BE2C (cell line): ENCODE measurements around the gene LRRFIP1.

ENCODE experiments used
- DNase-seq: peaks from one replicate; pipeline ENCODE4 v3.0.0-alpha.2; 2020
- H3K27me3 ChIP-seq: fragments of 250-450 bp; sonication (Bioruptor Pico); 2 replicates; pipeline ENCODE4 v1.5.1; 2020; ENCODE audit warnings: mild to moderate bottlenecking
- H3K36me3 ChIP-seq: fragments of 250-450 bp; sonication (Bioruptor Pico); 2 replicates; pipeline ENCODE4 v1.5.1; 2020; ENCODE audit warnings: mild to moderate bottlenecking
- H3K4me1 ChIP-seq: fragments of 250-450 bp; sonication (Bioruptor Pico); 2 replicates; pipeline ENCODE4 v1.5.1; 2020
- H3K4me3 ChIP-seq: 2 replicates; pipeline ENCODE4 v1.5.1; 2011; ENCODE audit warnings: low read depth, low read length
- H3K9me3 ChIP-seq: fragments of 250-450 bp; sonication (Bioruptor Pico); 2 replicates; pipeline ENCODE4 v1.5.1; 2020
- TF ChIP-seq, protein P1 (sequence below): IDR thresholded peaks from 2 replicates; pipeline ENCODE4 v1.5.1; 2012; ENCODE audit warnings: mild to moderate bottlenecking, low read depth, low read length

Gene LRRFIP1

DNA sequence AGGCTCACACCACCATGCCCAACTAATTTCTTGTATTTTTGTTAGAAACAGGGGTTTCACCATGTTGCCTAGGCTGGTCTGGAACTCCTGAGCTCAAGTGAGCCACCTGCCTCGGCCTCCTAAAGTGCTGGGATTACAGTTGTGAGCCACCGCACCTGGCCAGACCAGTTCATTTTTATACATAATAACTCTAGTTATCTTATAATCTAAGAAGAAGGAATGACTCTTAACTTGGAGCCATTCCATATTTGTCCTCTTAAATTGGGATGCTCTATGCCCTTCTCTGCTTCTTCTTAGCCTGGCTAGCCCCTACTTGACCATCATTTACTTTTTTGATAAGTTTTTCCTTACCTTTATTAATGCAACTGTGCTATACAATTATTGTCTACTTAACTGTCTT lies 174.1 kb downstream of the LRRFIP1 start:
- DNase-seq = no peak
- TF ChIP-seq, protein P1, sequence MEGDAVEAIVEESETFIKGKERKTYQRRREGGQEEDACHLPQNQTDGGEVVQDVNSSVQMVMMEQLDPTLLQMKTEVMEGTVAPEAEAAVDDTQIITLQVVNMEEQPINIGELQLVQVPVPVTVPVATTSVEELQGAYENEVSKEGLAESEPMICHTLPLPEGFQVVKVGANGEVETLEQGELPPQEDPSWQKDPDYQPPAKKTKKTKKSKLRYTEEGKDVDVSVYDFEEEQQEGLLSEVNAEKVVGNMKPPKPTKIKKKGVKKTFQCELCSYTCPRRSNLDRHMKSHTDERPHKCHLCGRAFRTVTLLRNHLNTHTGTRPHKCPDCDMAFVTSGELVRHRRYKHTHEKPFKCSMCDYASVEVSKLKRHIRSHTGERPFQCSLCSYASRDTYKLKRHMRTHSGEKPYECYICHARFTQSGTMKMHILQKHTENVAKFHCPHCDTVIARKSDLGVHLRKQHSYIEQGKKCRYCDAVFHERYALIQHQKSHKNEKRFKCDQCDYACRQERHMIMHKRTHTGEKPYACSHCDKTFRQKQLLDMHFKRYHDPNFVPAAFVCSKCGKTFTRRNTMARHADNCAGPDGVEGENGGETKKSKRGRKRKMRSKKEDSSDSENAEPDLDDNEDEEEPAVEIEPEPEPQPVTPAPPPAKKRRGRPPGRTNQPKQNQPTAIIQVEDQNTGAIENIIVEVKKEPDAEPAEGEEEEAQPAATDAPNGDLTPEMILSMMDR = no peak

DNA sequence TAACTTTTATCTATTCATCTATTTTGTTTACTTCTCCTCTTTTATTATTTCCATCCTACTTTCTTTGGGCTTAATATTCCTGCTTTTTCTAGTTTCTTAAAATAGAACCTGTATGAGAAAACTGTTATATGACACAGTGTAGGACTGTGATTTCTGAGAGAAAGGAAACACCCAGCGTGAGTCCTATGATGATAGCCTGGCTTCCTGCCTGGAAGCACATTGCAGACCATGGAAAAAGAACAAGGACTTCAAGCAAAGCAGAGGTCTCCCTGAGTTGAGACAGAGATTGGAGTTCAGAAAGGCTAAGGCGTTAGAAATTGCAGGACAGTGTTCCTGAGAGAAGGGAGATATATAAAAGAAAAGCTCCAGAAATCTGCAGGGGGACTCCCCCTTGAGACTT lies 178.9 kb downstream of the LRRFIP1 start:
- DNase-seq = no peak
- TF ChIP-seq, protein P1 = no peak
- no peaks in the 10 kb centered on the region for H3K4me1 ChIP-seq
- H3K27me3 ChIP-seq = peaks cover 3% of the 10 kb centered on the region; the same call in 1 of the 2 replicates
- H3K4me3 ChIP-seq = no peak overlapping the region
- no peaks in the 10 kb centered on the region for H3K36me3 ChIP-seq
- no peaks in the 10 kb centered on the region for H3K9me3 ChIP-seq

More for the DNA sequence above, 174.1 kb downstream of the LRRFIP1 start:
- no peaks in the 10 kb centered on the region for H3K27me3 ChIP-seq
- no peaks in the 10 kb centered on the region for H3K9me3 ChIP-seq
- no peak overlapping the region for H3K4me3 ChIP-seq
- H3K36me3 ChIP-seq = no peaks in the 10 kb centered on the region
- H3K4me1 ChIP-seq = no peaks in the 10 kb centered on the region

GRCh38 chr2:237815637-237816036 lies 188.2 kb downstream of the LRRFIP1 start:
- H3K27me3 ChIP-seq = no peaks in the 10 kb centered on the region
- H3K4me3 ChIP-seq = no peak overlapping the region
- peaks cover 3% of the 10 kb centered on the region; the same call in 1 of the 2 replicates for H3K4me1 ChIP-seq
- TF ChIP-seq, protein P1 = no peak
- no peak for DNase-seq
- no peaks in the 10 kb centered on the region for H3K36me3 ChIP-seq
- no peaks in the 10 kb centered on the region for H3K9me3 ChIP-seq

GRCh38 chr2:237816531-237816930 lies 189.1 kb downstream of the LRRFIP1 start:
- Histone ChIP-seq H3K27me3 (no peaks in the 10 kb centered on the region), H3K4me3 (no peak overlapping the region), H3K4me1 (peaks cover 3% of the 10 kb centered on the region; the same call in 1 of the 2 replicates), H3K36me3 (no peaks in the 10 kb centered on the region), H3K9me3 (no peaks in the 10 kb centered on the region)
- DNase-seq = no peak
- TF ChIP-seq, protein P1 = no peak

DNA sequence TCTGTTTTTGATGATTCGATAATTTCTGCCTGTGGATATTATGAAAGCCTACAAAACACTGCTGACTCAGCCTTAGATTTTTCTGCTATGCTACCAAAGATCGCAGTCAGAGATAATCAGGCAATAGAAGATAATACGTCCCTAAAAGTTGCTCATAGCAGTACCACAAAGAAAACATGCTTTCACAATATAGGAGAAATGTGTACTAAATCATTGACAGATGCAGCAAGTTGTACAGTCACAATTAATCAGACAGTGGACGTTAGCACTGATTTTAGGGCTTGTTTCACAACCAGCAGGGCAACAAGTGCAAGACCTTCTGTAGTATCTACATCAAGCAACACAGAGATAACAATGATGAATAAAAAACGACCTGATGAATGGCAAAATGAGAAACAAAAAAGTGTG lies 190.7 kb downstream of the LRRFIP1 start:
- no peak overlapping the region for H3K4me3 ChIP-seq
- no peak for DNase-seq
- no peaks in the 10 kb centered on the region for H3K27me3 ChIP-seq
- no peaks in the 10 kb centered on the region for H3K36me3 ChIP-seq
- no peaks in the 10 kb centered on the region for H3K9me3 ChIP-seq
- TF ChIP-seq, protein P1 = no peak
- peaks cover 3% of the 10 kb centered on the region; the same call in 1 of the 2 replicates for H3K4me1 ChIP-seq

GRCh38 chr2:237819231-237819630 lies 191.8 kb downstream of the LRRFIP1 start:
- H3K36me3 ChIP-seq = no peaks in the 10 kb centered on the region
- TF ChIP-seq, protein P1 = no peak
- peaks cover 3% of the 10 kb centered on the region; the same call in 1 of the 2 replicates for H3K4me1 ChIP-seq
- H3K4me3 ChIP-seq = no peak overlapping the region
- H3K27me3 ChIP-seq = no peaks in the 10 kb centered on the region
- no peaks in the 10 kb centered on the region for H3K9me3 ChIP-seq
- no peak for DNase-seq
